Measurements from ENCODE around the gene MYO5B. TPM values are rescaled to one million over a fixed set of nuclear protein-coding genes. Genes with fewer than 3 reads are reported as not detected.
"Not testable (repeated sequence)": the region's sequence is repeated elsewhere in the genome, so short reads cannot be mapped to it uniquely, and the experiment has no call there.

MYO5B gene
- total RNA-seq, 1 experiment from 2014 or later, result 3.7 TPM

DNA sequence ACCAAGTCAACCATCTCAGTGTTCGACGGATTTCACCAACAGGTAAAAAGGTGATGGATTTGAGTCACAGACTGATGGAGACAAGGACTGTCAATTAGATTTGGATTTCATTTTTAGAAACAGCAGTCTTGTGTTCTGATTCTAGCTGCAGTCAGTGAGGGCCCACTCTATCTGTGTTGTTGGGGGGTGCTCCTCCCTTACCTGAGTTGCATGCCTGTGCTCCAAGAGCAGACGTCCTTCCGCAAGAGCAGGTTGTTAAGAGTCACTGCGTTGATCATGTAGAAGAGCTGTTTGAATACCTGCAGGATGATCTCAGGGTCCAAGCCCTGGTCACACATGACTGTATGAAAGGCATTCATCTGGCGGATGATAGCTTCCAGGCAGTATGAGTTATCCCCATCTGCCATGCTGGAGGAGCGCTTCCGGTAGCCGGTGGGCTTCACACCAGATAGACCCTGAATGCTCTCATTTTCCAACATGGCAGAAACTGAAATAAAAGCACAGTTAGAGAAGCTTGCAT, 357.6 kb downstream of the MYO5B start:
- not testable (repeated sequence) for DNase-seq; H3K4me3 ChIP-seq (ENCODE audit: insufficient read depth, low read depth, low read length)

GRCh38 chr18:49835405-49835804, 359.5 kb downstream of the MYO5B start:
- DNase-seq, result no peak
- no peak overlapping the region for H3K4me3 ChIP-seq (ENCODE audit: insufficient read depth, low read depth, low read length)
- H3K36me3 ChIP-seq (replicated peaks; ENCODE audit: control insufficient read depth, insufficient read depth, low read length), result no peaks in the 10 kb centered on the region
- H3K27me3 ChIP-seq (ENCODE audit: control insufficient read depth, insufficient read depth, low read length), result no peaks in the 10 kb centered on the region

More for the DNA sequence above, 357.6 kb downstream of the MYO5B start:
- not testable (repeated sequence) for H3K27me3 ChIP-seq (ENCODE audit: control insufficient read depth, insufficient read depth, low read length); H3K36me3 ChIP-seq (replicated peaks; ENCODE audit: control insufficient read depth, insufficient read depth, low read length)

DNA sequence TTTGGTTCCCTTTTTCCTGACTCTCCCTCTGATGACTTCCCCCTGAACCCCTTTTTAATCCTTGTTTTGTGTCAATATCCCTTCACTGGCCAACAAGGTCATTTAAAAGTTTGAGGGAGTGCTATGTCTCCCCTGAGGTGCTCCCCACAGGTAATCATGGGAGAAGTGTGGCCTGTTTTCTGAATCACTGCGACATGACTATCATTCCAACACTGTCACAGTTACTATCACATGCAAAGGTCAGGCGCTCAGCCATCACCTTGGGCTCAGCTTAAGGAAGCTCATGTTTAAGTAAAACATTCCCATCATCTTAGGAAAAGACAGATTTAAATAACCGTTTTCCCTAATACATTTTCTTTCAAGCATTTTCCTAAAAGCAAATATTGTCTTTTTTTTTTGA, 360.7 kb downstream of the MYO5B start:
- Histone ChIP-seq H3K36me3 (replicated peaks; ENCODE audit: control insufficient read depth, insufficient read depth, low read length) (no peaks in the 10 kb centered on the region), H3K27me3 (ENCODE audit: control insufficient read depth, insufficient read depth, low read length) (no peaks in the 10 kb centered on the region), H3K4me3 (ENCODE audit: insufficient read depth, low read depth, low read length) (no peak overlapping the region)
- no peak for DNase-seq

GRCh38 chr18:49833814-49834213, 361.1 kb downstream of the MYO5B start:
- Histone ChIP-seq H3K4me3 (ENCODE audit: insufficient read depth, low read depth, low read length) (no peak overlapping the region), H3K36me3 (replicated peaks; ENCODE audit: control insufficient read depth, insufficient read depth, low read length) (no peaks in the 10 kb centered on the region), H3K27me3 (ENCODE audit: control insufficient read depth, insufficient read depth, low read length) (no peaks in the 10 kb centered on the region)
- DNase-seq, result no peak

- Histone ChIP-seq H3K27me3 (ENCODE audit: control insufficient read depth, insufficient read depth, low read length) (no peaks in the 10 kb centered on the region), H3K4me3 (ENCODE audit: insufficient read depth, low read depth, low read length) (no peak overlapping the region), H3K36me3 (replicated peaks; ENCODE audit: control insufficient read depth, insufficient read depth, low read length) (no peaks in the 10 kb centered on the region)
- DNase-seq, result no peak
These were observed 362.7 kb downstream of the MYO5B start for GRCh38 chr18:49832221-49832647.

GRCh38 chr18:49827996-49828395, 367.0 kb downstream of the MYO5B start:
- Histone ChIP-seq H3K36me3 (replicated peaks; ENCODE audit: control insufficient read depth, insufficient read depth, low read length) (no peaks in the 10 kb centered on the region), H3K4me3 (ENCODE audit: insufficient read depth, low read depth, low read length) (no peak overlapping the region), H3K27me3 (ENCODE audit: control insufficient read depth, insufficient read depth, low read length) (no peaks in the 10 kb centered on the region)
- DNase-seq, result no peak

DNA sequence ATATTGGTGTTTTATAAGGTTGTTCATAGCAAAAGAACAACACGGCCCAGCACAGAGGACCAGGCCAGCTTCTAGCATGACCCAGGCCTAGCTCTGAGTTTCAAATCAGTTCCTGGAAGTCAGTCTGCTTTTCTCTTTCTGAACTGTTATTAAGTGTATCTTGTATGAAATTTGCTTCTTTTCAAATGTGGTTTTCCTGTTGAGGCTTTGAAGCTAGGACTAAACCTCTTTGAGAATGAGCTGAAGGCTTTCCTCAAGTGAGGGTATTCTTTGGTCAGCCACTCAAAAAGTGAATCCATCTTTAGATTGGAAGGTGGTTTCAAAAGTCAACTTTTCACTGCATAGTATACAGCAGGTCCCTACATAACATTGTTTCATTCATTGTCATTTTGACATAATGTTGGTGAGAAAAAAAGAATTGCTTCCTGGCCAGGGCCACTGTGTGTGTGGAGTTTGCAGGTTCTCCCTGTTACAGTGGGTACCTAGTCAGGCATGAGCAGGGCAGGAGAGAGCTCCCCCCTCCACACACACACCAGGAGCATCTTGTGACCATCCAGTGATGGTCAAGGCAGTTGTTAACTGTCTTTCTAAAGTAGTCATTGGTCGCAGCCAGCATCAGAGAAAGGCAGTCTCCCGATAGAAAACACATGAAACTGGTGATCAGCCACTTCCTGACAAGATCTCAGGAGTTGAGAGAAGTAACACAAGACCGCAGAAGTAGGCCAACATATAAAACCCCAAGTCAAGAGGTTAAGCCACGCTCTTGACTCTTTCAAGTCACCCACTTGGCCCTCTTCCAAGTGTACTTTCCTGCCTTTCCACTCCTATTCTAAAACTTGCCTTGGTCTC, 374.9 kb downstream of the MYO5B start:
- DNase-seq, result no peak
- Histone ChIP-seq H3K27me3 (ENCODE audit: control insufficient read depth, insufficient read depth, low read length) (no peaks in the 10 kb centered on the region), H3K4me3 (ENCODE audit: insufficient read depth, low read depth, low read length) (no peak overlapping the region)

GRCh38 chr18:49819071-49819662, 375.8 kb downstream of the MYO5B start:
- no peak overlapping the region for H3K4me3 ChIP-seq (ENCODE audit: insufficient read depth, low read depth, low read length)
- no peaks in the 10 kb centered on the region; the same call in 1 of the 2 replicates for H3K27me3 ChIP-seq (ENCODE audit: control insufficient read depth, insufficient read depth, low read length)
- no peaks in the 10 kb centered on the region for H3K36me3 ChIP-seq (replicated peaks; ENCODE audit: control insufficient read depth, insufficient read depth, low read length)
- no peak for DNase-seq

More for the DNA sequence above, 374.9 kb downstream of the MYO5B start:
- H3K36me3 ChIP-seq (replicated peaks; ENCODE audit: control insufficient read depth, insufficient read depth, low read length), result no peaks in the 10 kb centered on the region

DNA sequence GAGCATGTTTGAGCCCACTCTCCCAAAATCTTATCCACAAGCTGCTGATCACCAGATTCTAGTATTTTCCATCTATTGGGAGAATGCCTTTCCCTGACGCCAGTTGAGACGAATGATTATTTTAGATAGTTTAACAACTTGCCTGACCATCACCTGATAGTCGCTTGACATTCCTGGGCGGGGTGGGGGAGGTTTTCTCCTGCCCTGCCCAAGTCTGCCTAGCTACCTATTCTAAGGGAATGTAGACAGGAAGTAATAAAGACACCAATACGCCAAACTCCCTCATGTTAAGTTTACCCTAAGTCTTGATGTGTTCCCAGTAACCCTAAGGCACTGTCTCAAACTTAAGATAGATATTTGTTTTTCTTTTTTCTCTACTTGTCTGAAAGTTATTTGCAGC, 377.0 kb downstream of the MYO5B start:
- no peak for DNase-seq
- Histone ChIP-seq H3K27me3 (ENCODE audit: control insufficient read depth, insufficient read depth, low read length) (no peaks in the 10 kb centered on the region; the same call in 1 of the 2 replicates), H3K4me3 (ENCODE audit: insufficient read depth, low read depth, low read length) (no peak overlapping the region), H3K36me3 (replicated peaks; ENCODE audit: control insufficient read depth, insufficient read depth, low read length) (no peaks in the 10 kb centered on the region)

DNA sequence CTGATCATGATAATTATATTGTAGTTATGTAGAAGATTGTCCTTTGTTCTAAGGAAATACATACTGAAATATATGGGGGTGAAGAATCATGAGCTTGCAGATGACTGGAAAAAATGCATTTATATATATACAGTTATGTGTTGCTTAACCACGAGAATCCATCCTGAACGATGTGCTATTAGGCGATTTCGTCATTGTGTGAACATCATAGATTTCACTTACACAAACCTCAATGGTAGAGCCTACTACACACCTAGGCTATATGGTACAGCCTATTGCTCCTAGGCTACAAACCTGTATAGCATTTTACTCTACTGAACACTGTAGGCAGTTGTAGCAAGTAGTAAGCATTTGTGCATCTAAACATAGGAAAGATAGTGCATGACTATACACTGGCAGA, 379.0 kb downstream of the MYO5B start:
- no peak for DNase-seq
- H3K27me3 ChIP-seq (ENCODE audit: control insufficient read depth, insufficient read depth, low read length), result no peaks in the 10 kb centered on the region; the same call in 1 of the 2 replicates

DNA sequence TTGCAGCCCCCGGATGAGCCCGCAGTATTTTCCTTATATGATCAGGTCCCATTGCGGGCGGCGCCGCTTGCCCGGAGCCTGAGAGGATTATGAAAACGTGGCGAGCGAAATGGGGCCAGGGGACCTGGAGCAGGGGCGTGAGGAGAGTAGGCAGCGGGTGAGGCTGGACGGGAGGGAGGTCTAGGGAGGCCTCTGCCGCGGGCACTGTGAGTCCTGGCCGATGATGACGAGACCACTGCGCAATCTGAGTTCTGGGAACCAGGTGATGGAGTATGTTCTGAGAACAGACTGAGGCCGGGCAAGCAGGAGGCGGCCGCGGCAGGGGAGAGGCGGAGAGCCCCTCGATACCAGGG, 380.8 kb downstream of the MYO5B start:
- peak; percentile 77 for DNase-seq
- Histone ChIP-seq H3K36me3 (replicated peaks; ENCODE audit: control insufficient read depth, insufficient read depth, low read length) (peaks cover 1% of the 10 kb centered on the region; the same call in 1 of the 2 replicates), H3K4me3 (ENCODE audit: insufficient read depth, low read depth, low read length) (peak overlapping the region; percentile 78), H3K27me3 (ENCODE audit: control insufficient read depth, insufficient read depth, low read length) (no peaks in the 10 kb centered on the region; the same call in 1 of the 2 replicates)

More for the DNA sequence above, 379.0 kb downstream of the MYO5B start:
- Histone ChIP-seq H3K36me3 (replicated peaks; ENCODE audit: control insufficient read depth, insufficient read depth, low read length) (no peaks in the 10 kb centered on the region), H3K4me3 (ENCODE audit: insufficient read depth, low read depth, low read length) (no peak overlapping the region)

DNA sequence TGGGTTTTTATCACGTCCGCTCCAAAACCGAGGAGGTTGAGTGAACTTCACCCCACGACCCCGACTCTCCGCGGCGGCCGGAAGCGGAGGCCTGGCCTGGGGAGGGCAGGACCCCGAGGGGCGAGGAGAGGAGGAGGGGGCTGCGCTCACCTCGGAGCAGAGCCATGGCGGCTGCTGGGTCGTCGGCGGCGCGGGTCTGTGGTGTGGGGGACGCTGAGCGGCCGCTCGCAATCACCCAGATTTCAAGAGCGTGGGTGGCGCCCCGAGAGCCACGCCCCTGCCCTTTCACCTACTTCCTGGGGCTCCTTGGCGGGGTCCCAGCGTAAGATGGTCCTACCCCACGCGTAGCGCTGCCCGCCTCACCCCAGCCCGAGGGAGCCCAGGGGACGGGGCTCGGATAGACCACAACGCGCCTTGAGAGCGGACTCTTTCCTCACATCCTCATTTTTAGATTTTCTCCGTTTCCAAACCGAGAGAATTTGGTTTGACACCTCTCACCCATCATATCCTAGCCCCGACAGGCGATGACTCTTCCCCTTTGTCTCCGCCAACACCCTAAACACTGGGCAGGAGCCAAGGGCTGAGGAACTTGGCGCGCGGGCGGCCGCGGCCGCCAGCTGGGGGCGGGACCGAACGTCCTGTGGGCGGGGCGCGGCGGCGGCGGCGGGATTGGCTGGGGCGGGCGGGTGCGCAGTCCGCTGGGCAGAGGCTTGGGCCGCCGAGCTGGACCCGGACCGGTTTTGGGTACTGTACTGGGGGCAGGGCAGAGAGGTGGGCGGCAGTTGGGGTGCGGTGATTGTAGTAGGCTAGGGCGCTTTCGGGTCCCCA, 381.4 kb downstream of the MYO5B start, which contains the start of gene ACAA2:
TSS of gene ACAA2 (minus strand) at position 215 of the 828 bp plus-strand sequence. CDS start at position 166, 49 bp downstream.
- Histone ChIP-seq H3K4me3 (ENCODE audit: insufficient read depth, low read depth, low read length) (peak within 1 kb of the TSS; percentile 78), H3K27me3 (ENCODE audit: control insufficient read depth, insufficient read depth, low read length) (no peaks in the 10 kb centered on the region; the same call in 1 of the 2 replicates), H3K36me3 (replicated peaks; ENCODE audit: control insufficient read depth, insufficient read depth, low read length) (peaks cover 1% of the 10 kb centered on the region; the same call in 1 of the 2 replicates)
- DNase-seq, result peak; percentile 93

- H3K27me3 ChIP-seq (ENCODE audit: control insufficient read depth, insufficient read depth, low read length), result no peaks in the 10 kb centered on the region; the same call in 1 of the 2 replicates
- DNase-seq, result peak; percentile 67
- H3K36me3 ChIP-seq (replicated peaks; ENCODE audit: control insufficient read depth, insufficient read depth, low read length), result peaks cover 1% of the 10 kb centered on the region; the same call in 1 of the 2 replicates
These were observed 382.0 kb downstream of the MYO5B start for GRCh38 chr18:49813069-49813318.

More at GRCh38 chr18:49813069-49813318, 382.0 kb downstream of the MYO5B start:
- peak overlapping the region; percentile 78 for H3K4me3 ChIP-seq (ENCODE audit: insufficient read depth, low read depth, low read length)
